Measurements from ENCODE around the gene PKP3.
"Not testable (repeated sequence)": the region's sequence is repeated elsewhere in the genome, so short reads cannot be mapped to it uniquely, and the experiment has no call there.

The PKP3 gene

DNA sequence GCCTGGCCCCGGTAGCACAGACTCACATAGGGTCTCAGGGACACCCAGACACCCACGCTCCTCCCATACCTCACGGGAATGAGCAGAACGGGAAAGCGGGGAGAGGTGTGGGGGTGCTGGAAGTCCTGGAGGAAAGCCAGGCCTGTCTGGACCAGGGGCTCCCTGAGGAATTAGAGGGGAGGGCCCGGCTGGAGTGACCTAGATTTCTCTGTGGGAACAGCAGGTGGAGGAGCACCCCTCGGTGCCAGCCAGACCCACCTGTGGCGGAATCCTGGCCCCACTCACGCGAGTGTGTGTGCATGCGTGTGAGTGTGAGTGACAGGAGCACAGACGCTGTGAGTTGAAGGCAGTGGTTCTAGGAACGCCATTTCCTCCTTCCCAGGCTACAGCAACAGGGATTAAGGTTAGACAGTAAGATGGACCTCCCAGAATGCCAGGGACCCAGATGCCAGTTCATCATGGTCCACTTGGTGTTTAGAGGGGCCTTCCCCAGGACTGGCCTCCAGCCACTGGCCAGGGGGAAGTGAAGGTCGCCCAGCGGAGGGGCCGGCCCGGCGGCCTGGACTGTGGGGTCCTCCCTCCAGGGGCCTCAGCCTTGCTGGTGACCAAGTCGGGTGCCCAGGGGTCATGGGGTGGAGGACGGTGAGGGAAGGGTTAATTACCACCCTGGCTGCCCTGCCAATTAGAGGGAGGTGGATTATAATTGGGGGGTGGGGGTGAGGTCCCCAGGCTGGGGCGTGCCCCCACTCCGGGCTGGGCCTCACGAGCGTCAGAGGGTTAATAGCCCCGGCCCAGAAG, 1.0 kb downstream of the PKP3 start:
- no peak for DNase-seq (ENCODE audit: low read depth)

DNA sequence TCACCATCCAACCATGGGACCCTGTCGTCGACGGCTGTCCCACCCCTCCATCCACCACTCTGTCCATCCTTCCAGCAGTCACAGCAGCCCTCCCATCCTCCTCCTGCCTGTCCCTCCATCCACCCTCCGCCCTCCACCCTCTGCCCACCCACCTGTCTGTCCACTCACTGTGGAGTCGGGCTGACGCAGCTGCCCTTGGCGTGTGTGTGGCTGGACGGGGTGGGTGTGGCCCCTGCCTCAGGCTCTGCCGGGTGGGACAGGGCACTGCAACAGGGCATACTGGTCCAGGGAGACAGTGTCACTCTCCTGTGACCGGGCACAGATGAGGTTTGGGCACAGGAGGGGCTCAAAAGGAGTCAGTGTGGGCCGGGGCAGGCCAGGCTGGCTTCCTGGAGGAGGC, 1.9 kb downstream of the PKP3 start:
- DNase-seq (ENCODE audit: low read depth) = no peak

DNA sequence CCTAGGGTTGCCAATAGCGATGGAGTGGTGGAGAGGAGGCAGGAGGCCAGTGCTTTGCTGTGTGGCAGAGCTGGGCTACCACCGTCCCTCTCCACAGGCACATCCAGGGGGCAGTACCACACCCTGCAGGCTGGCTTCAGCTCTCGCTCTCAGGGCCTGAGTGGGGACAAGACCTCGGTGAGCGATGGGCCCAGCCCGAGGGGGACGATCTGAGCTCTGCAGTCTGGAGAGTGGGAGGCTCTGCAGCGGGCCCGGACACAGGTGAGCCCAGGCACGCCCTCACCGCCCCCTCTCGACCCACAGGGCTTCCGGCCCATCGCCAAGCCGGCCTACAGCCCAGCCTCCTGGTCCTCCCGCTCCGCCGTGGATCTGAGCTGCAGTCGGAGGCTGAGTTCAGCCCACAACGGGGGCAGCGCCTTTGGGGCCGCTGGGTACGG, 2.5 kb downstream of the PKP3 start:
- DNase-seq (ENCODE audit: low read depth) = no peak

DNA sequence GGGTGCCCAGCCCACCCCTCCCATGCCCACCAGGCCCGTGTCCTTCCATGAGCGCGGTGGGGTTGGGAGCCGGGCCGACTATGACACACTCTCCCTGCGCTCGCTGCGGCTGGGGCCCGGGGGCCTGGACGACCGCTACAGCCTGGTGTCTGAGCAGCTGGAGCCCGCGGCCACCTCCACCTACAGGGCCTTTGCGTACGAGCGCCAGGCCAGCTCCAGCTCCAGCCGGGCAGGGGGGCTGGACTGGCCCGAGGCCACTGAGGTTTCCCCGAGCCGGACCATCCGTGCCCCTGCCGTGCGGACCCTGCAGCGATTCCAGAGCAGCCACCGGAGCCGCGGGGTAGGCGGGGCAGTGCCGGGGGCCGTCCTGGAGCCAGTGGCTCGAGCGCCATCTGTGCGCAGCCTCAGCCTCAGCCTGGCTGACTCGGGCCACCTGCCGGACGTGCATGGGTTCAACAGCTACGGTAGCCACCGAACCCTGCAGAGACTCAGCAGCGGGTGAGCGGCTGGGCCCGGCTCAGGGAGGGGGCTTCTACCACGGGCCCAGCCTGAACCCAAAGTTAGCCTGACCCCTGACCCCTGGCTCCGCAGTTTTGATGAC, 3.0 kb downstream of the PKP3 start:
- no peak for DNase-seq (ENCODE audit: low read depth)

DNA sequence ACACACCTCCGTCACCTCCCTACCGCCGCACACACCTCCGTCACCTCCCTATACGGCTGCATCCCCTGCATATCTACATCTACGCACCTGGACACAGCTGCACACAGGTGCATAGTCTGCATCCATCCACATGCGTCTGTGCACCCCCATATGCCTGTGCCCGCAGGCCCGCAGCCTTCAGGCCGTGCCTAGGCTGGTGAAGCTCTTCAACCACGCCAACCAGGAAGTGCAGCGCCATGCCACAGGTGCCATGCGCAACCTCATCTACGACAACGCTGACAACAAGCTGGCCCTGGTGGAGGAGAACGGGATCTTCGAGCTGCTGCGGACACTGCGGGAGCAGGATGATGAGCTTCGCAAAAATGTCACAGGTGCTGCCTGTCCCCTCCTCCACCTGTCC, 4.8 kb downstream of the PKP3 start:
- DNase-seq (ENCODE audit: low read depth) = no peak

DNA sequence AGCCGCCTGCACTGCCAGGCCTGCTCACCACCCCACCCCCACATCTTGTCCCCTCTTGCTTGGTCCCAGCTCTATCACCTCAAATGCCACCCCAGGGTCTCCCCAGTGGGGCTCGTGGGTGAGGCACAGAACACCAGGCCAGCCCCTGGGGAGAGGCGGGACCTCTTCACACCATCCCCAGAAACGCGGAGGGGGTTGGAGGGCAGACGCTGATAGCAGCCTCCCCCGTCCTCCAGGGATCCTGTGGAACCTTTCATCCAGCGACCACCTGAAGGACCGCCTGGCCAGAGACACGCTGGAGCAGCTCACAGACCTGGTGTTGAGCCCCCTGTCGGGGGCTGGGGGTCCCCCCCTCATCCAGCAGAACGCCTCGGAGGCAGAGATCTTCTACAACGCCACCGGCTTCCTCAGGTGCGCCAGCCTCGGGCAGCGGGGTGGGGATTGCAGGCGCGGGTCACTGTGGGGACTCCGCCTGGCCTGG, 5.8 kb downstream of the PKP3 start:
- no peak for DNase-seq (ENCODE audit: low read depth)

DNA sequence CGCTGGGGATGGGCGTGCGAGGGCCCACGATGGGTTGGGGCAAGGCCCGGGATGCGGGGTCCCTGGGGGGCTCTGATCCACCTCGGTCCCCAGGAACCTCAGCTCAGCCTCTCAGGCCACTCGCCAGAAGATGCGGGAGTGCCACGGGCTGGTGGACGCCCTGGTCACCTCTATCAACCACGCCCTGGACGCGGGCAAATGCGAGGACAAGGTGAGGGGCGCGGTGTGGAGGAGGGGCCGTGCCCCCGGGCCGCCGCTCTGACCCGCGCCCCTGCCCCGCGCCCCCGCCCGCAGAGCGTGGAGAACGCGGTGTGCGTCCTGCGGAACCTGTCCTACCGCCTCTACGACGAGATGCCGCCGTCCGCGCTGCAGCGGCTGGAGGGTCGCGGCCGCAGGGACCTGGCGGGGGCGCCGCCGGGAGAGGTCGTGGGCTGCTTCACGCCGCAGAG, 6.3 kb downstream of the PKP3 start:
- DNase-seq (ENCODE audit: low read depth) = no peak

DNA sequence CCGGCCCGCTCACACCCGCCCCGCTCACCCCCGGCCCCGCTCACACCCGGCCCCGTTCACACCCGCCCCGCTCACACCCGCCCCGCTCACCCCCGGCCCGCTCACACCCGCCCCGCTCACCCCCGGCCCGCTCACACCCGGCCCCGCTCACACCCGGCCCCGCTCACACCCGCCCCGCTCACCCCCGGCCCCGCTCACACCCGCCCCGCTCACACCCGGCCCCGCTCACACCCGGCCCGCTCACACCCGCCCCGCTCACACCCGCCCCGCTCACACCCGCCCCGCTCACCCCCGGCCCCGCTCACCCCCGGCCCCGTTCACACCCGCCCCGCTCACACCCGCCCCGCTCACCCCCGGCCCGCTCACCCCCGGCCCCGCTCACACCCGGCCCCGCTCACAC, 7.2 kb downstream of the PKP3 start:
- DNase-seq (ENCODE audit: low read depth) = not testable (repeated sequence)

DNA sequence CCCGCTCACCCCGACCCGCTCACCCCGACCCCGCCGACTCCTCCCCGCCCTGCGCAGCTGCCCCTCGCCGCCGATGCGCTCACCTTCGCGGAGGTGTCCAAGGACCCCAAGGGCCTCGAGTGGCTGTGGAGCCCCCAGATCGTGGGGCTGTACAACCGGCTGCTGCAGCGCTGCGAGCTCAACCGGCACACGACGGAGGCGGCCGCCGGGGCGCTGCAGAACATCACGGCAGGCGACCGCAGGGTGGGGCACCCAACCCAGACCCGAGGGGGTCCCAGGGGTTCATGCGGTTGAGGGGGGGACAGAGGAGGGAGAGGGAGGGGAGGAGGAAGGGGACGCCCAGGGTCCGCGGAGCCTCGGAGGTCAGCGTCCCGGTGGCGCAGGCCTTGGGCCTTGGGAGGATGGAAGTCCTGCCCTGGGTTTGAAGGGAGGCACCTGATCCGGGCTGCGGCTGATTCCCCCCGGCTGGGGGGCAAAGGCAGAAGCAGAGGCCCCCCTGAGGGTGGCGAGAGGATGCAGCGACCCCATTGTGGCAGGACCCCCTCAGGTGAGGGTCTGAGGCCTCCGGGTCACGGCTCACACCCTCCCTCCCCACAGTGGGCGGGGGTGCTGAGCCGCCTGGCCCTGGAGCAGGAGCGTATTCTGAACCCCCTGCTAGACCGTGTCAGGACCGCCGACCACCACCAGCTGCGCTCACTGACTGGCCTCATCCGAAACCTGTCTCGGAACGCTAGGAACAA, 9.2 kb downstream of the PKP3 start:
- DNase-seq (ENCODE audit: low read depth) = no peak

DNA sequence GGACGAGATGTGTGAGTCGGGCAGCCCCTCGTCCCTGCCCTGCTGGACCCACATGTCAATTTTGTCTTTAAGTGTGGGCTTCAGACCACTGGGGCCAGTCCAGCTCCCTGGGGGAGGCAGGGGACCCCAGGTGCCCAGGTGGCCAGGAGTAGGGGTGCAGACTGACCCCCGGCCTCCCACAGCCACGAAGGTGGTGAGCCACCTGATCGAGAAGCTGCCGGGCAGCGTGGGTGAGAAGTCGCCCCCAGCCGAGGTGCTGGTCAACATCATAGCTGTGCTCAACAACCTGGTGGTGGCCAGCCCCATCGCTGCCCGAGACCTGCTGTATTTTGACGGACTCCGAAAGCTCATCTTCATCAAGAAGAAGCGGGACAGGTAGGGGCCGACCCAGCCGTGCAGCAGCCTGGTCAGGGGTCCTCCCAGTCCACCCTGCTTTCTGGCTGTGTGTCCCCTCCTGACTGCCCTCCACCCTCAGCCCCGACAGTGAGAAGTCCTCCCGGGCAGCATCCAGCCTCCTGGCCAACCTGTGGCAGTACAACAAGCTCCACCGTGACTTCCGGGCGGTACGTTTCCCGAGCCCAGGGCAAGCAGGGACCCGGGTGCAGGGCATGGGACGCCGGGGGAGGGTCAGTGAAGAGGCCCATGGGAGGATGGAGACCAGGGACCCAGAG, 9.9 kb downstream of the PKP3 start:
- no peak for DNase-seq (ENCODE audit: low read depth)

DNA sequence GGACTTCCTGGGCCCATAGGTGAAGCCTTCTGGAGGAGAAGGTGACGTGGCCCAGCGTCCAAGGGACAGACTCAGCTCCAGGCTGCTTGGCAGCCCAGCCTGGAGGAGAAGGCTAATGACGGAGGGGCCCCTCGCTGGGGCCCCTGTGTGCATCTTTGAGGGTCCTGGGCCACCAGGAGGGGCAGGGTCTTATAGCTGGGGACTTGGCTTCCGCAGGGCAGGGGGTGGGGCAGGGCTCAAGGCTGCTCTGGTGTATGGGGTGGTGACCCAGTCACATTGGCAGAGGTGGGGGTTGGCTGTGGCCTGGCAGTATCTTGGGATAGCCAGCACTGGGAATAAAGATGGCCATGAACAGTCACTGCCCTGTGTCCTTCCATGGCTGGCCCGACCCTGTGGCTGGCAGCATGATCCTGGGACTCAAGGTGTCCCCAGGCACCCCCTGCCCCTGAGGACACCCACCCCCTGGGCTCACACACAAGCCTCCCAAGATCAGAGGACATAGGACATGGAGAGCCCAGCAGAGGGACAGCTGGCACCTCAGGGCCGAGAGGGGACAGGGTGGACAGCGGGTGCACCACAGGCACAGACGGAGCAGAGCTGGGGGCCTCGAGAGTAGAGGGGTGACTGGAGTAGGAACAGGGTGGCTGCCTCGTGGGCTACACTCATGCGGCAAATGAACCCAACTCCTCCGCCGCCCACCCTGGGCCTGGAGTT, 10.7 kb downstream of the PKP3 start:
- no peak for DNase-seq (ENCODE audit: low read depth)

DNA sequence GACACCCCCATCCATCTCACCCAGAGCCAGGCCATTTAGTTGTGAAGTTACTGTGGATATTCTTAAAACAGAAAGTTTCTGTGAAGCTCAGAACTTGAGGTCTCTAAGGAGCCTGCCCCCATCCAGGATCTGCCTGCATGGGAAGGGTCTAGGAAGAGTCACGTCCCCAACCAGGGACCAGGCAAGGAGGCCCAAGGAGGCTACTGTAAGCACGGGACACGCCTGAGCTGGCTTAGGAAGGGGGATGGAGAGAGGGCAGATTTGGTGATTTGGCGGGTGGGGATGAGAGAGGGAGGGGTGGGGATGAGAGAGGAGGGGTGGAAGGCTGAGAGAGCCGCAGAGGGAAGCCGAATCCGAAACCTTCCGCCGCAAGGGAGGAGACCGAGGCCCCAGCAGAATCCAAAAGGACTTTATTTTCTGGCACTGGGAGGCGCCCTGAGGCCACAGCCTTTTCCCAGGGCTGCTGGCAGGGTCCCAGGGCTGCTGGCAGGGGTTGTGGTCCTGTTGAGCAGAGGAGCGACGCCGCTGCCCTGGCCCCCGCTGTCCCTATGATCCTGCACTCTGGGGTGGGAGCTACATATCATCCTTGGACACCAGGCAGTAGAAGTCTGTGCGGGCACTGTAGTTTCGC, 11.4 kb downstream of the PKP3 start:
- no peak for DNase-seq (ENCODE audit: low read depth)

DNA sequence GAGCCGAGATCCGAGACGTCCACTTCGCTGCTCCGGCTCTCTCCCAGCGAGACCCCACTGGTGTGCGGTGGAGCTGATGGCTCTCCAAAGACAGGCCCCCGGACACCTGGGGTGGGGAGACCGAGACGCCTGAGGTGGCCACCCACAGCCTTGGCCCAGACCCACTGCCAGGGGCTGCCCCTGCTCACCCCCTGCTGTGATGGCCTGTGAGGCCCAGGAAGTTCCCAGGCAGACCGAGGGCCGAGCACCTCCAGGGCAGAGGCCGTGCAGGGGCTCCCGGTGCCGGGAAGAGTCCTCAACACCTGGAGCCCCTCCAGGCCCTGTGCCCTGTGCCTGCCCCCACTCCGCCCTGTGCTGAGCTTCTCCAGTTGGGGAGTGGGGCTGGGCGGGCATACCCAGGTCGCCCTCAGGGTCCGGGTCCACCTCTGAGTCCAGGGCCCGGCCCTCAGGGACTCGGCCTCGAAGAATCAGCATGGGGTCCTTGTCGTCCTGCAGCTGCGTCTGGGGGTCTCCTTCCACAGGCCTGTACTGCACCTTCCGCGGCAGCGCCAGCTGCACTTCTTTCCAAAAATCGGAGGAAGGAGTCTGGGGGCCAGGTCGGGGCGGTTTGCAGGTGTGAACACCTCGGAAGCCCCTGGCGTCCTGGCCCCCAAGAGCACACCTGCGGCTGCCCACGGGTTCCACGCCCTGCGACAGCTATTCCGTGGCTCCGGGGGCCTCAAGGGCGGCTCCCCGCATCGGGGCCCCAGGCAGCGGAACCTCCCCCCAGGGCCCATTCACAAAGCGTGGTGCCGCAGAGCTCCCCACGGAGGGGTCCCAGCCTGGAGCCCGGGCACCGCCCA, 12.2 kb downstream of the PKP3 start:
- no peak for DNase-seq (ENCODE audit: low read depth)

DNA sequence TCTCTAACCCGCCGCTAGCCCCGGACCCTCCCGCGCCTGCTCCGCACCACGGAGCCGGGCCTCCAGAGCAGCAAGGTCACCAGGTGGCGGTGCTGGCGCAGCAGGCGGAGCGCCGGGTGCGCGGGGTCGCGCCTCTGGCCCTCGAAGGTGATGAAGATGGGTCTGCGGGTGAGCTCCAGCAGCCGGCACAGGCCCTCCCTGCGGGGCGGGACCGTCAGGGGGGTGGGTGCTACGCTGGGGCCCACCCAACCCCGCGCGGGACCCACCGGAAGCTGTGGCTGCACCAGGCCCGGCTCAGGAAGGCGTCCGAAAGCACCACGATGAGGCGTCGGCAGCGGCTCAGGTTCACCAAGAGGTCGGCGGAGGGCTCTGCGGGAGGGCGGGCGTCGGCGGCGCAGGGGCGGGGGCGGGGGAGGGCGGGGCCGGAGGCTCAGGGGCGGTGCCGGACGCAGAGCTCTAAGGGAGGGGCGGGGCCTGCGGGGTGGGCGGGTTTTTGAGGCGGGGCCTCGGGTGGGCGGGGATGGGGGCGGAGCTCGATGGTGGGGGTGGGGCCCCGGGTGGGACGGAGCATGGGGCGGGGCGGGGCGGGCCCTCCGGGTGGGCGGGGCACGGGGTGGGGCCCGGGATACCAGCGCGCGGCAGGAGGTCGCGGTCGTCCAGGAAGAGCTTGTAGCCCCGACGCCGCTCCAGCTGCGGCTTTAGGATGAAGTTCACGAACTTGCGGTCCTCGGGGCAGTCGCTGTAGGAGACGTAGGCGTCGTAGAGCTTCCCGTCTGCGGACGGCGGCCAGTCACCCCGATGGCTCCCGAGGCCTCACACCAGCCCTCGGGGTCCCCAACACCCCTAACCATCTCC, 13.0 kb downstream of the PKP3 start:
- peak; percentile 80 for DNase-seq (ENCODE audit: low read depth)

DNA sequence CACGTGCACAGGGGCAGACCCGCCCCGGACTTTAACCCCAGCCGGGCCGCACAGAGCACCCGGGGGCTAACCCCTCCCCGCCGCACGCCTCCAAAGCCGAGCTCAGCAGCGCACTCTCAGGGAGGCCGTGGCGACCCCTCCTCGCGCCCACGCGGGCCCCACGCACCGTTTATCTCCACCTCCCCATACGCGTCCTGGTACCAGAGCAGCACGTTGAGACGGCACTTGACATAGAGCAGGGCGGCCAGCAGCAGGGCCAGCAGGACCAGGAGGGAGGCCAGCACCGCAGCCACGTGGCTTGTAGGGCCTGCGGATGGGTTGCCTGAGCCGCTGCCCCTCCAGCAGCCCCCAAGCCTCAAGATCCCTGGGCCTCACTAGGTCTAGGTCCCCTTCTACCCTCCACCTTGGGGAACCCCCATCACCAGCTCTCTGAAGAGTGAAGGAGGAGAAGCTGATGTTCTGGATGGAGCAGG, 13.7 kb downstream of the PKP3 start:
- DNase-seq (ENCODE audit: low read depth) = no peak

DNA sequence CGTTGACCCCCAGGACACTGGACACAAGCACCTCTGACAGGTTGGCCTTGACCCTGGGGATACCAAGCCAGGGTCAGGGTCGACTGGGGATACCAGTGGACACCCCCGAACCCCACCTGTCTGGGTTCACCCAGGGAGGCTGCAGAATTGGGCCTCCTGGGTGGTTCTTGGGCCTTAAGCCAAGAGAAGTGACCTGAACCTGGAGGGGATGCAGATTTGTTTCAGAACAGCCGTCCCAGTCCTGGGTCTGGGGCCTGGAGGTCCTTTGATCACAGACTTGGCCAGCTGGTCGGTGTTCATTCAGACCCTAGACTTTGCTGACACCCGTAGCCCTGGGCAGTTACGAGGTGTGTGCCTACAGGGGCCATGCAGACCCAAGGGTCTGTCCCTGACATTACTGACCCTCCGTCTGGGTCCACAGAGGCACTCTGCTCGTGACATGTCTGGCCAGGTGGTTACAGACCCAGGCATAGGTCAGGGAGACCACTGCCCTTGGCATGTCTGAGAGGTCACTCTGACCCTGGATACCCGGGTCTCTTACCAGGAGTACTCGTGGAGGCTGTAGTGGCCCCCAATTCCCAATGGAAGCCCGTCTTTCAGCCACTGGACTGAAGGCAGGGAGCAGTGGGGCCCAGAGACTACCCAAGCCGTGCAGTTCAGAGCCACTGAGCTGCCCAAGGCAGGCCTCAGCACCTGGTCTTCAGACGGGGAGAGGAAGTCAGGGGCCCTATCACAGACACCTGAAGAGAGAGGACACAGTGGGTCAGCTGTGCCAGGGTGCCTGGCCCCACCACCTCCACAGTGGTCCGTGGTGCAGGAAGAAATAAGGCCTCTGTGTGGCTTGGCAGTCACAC, 14.4 kb downstream of the PKP3 start:
- no peak for DNase-seq (ENCODE audit: low read depth)

DNA sequence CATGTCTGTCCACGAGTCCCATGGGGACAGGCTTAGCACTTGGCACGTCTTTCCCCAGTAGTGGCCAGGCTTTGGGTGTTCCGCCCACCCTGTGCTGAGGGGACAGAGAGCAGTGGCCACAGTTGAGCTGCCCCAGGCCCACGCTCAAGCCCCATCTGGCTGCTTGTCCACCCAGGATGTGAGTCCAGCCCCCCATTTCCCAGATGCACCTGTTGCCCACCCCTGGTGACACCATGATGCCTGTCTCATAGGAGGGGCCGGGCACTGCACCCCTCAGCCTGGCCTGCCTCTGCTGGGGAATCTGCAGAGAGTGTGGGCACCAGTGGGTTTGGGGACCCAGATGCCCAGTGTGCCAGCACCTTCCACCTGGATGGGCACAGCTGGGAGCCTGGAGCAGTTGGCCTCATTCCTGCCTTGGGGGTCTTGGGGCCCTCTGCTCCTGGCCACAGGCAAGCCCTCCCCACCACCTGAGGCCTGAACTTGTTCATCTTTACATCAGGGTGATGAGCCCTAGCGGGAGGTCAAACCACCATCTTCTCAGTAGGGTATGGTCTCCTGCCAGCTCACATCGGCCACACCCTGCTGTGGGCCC, 15.1 kb downstream of the PKP3 start:
- DNase-seq (ENCODE audit: low read depth) = no peak

Measured in stimulated activated CD4-positive, alpha-beta T cell treated with anti-CD3 and anti-CD28 coated beads, Interleukin-2, amount 100 ng/mL, for 4 hours (primary cell).